ENCODE results near the gene IGFBP5. TPM values are rescaled to one million over a fixed set of nuclear protein-coding genes. Genes with fewer than 3 reads are reported as not detected.

IGFBP5 gene
- total RNA-seq, 1 experiment from 2014 or later: 0.20 TPM

- Mint-ChIP-seq H3K4me3 (ENCODE audit: unreplicated experiment) (no peak overlapping the region), H3K4me1 (ENCODE audit: low read depth, unreplicated experiment) (no peaks in the 10 kb centered on the region), H3K9me3 (ENCODE audit: unreplicated experiment) (no peaks in the 10 kb centered on the region), H3K27ac (ENCODE audit: unreplicated experiment) (no peak overlapping the region), H3K27me3 (ENCODE audit: insufficient read depth, unreplicated experiment) (peaks cover 4% of the 10 kb centered on the region), H3K36me3 (ENCODE audit: insufficient read depth, unreplicated experiment) (no peaks in the 10 kb centered on the region)
- no peak overlapping the region for H3K4me3 ChIP-seq (ENCODE audit: low read depth, low read length)
- no peak for TF ChIP-seq CTCF (IDR thresholded peaks at IDR 0.05; ENCODE audit: insufficient read depth in 1 of 2, low read depth in 1 of 2, low read length in 1 of 2, severe bottlenecking in 1 of 2, unreplicated experiment in 1 of 2)
- no TSS peak for BruUV-seq (replicated peaks)
- ChIA-PET CTCF (interaction anchor here (1.0 to 1.8 kb wide), 2 partner anchors 8 to 134 kb away, joined by 3 to 6 read pairs; no protein-coding TSS in a partner anchor), POLR2A (no interaction called here)
- no peaks in the 10 kb centered on the region for H3K9me3 ChIP-seq
- intact Hi-C loops (cut with micrococcal nuclease; ENCODE audit: unreplicated experiment): no loop called here
- no peaks in the 10 kb centered on the region for H3K36me3 ChIP-seq (ENCODE audit: control insufficient read depth, insufficient read depth, low read length)
- peaks cover 7% of the 10 kb centered on the region for H3K4me1 ChIP-seq
- H3K27me3 ChIP-seq (replicated peaks; ENCODE audit: control insufficient read depth, insufficient read depth, low read length): no peaks in the 10 kb centered on the region
- DNase-seq: no peak
These were observed 41.4 kb downstream of the IGFBP5 start for GRCh38 chr2:216653931-216654365.

DNA sequence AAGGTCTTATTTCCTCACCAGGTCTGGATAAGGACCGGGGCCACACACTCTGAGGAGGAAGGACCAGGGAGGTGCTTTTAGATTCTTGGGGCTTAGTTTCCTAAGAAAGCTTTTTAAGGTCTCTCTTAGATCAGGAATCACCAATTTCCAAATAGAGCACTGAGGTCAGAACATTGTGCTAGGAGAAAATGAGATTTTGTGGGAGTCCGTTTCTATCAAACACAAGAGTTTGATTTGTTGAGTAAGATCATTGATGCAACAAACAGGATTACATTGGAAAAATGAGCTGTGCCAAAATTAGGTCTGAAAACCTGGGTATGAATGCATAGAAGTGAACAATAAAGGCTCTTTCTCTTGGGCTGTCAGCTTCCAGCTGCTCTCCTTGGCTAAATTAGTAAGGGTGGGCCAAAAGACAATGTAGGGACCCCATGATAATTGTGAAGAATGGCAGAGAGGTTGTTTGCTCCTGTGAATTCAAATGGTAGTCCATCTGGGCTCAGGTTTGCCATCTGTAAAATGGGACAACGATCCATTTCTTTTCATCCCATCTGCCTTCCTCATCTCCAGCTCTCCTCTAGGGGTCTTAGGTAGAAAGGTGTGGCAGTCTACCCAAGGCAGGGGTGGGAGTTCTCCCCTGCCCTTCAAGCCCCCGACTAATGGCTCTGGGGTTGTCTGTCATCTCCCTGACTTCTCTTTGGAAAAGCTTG, 42.1 kb downstream of the IGFBP5 start:
- Mint-ChIP-seq H3K36me3 (ENCODE audit: insufficient read depth, unreplicated experiment) (no peaks in the 10 kb centered on the region), H3K4me1 (ENCODE audit: low read depth, unreplicated experiment) (no peaks in the 10 kb centered on the region), H3K27ac (ENCODE audit: unreplicated experiment) (no peak overlapping the region), H3K27me3 (ENCODE audit: insufficient read depth, unreplicated experiment) (peaks cover 4% of the 10 kb centered on the region), H3K9me3 (ENCODE audit: unreplicated experiment) (no peaks in the 10 kb centered on the region), H3K4me3 (ENCODE audit: unreplicated experiment) (no peak overlapping the region)
- TF ChIP-seq CTCF (IDR thresholded peaks at IDR 0.05; ENCODE audit: insufficient read depth in 1 of 2, low read depth in 1 of 2, low read length in 1 of 2, severe bottlenecking in 1 of 2, unreplicated experiment in 1 of 2): no peak
- POLR2A ChIA-PET: no interaction called here
- Histone ChIP-seq H3K27me3 (replicated peaks; ENCODE audit: control insufficient read depth, insufficient read depth, low read length) (no peaks in the 10 kb centered on the region), H3K36me3 (ENCODE audit: control insufficient read depth, insufficient read depth, low read length) (no peaks in the 10 kb centered on the region), H3K4me1 (peaks cover 7% of the 10 kb centered on the region), H3K9me3 (no peaks in the 10 kb centered on the region), H3K4me3 (ENCODE audit: low read depth, low read length) (no peak overlapping the region)
- BruUV-seq (replicated peaks): no TSS peak
- CTCF ChIA-PET: interaction anchor here (1.0 to 1.8 kb wide), 2 partner anchors 8 to 134 kb away, joined by 3 to 6 read pairs; no protein-coding TSS in a partner anchor
- no peak for DNase-seq
- intact Hi-C loops (cut with micrococcal nuclease; ENCODE audit: unreplicated experiment): no loop called here

DNA sequence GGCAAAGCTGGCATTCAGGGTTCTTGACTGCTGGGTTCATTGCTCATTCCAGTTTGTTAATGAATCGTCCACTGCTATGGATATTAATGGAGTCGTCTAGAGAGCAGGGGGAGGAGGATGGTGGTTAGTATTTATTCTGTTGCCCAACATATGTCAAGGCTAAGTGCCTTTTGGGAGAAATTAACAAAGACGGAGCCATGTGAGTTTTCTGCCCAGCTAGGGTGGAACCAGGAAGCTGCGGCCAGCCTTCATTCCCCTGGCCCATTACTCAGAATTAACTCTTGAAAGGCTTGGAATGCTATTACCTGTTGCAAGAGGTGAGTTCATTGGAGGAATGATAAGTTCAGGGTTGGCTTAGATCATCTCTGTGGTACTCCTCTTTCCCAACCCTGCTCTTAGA, 42.8 kb downstream of the IGFBP5 start:
- no peak overlapping the region for H3K27ac Mint-ChIP-seq (ENCODE audit: unreplicated experiment)
- no peak for DNase-seq
- no peaks in the 10 kb centered on the region for H3K4me1 Mint-ChIP-seq (ENCODE audit: low read depth, unreplicated experiment)
- H3K9me3 ChIP-seq: no peaks in the 10 kb centered on the region
- no TSS peak for BruUV-seq (replicated peaks)
- H3K27me3 Mint-ChIP-seq (ENCODE audit: insufficient read depth, unreplicated experiment): peaks cover 4% of the 10 kb centered on the region
- no peak overlapping the region for H3K4me3 Mint-ChIP-seq (ENCODE audit: unreplicated experiment)
- no peaks in the 10 kb centered on the region for H3K36me3 Mint-ChIP-seq (ENCODE audit: insufficient read depth, unreplicated experiment)
- H3K9me3 Mint-ChIP-seq (ENCODE audit: unreplicated experiment): no peaks in the 10 kb centered on the region
- H3K4me1 ChIP-seq: peaks cover 7% of the 10 kb centered on the region
- TF ChIP-seq CTCF (IDR thresholded peaks at IDR 0.05; ENCODE audit: insufficient read depth in 1 of 2, low read depth in 1 of 2, low read length in 1 of 2, severe bottlenecking in 1 of 2, unreplicated experiment in 1 of 2): no peak
- no peaks in the 10 kb centered on the region for H3K36me3 ChIP-seq (ENCODE audit: control insufficient read depth, insufficient read depth, low read length)
- H3K27me3 ChIP-seq (replicated peaks; ENCODE audit: control insufficient read depth, insufficient read depth, low read length): no peaks in the 10 kb centered on the region
- intact Hi-C loops (cut with micrococcal nuclease; ENCODE audit: unreplicated experiment): no loop called here
- no peak overlapping the region for H3K4me3 ChIP-seq (ENCODE audit: low read depth, low read length)
- CTCF ChIA-PET: interaction anchor here (1.8 kb wide), 1 partner anchor 133 kb away, joined by 6 read pairs; no protein-coding TSS in a partner anchor
- POLR2A ChIA-PET: no interaction called here
